Natural killer cell (primary cell): Measurements from ENCODE around the gene TMCO4. TPM values are rescaled to one million over a fixed set of nuclear protein-coding genes. Genes with fewer than 3 reads are reported as not detected.
"Not testable (repeated sequence)": the region's sequence is repeated elsewhere in the genome, so short reads cannot be mapped to it uniquely, and the experiment has no call there.

ENCODE experiments used
- ATAC-seq, 3 donors: fragments of 150-1000 bp in 2 of 3; fragments of 200-7000 bp in 1 of 3; cut with Tn5 transposase; 1 replicate in 1 of 3; 2 replicates in 2 of 3; pipeline ENCODE4 v1.10.0; 2021; ENCODE audit warnings: mild to moderate bottlenecking in 2 of 3, moderate library complexity in 2 of 3
- DNase-seq, 2 donors: peaks; one replicate each; pipeline versions ENCODE4 v3.0.0 to v3.0.0-alpha.2; 2013 to 2021; ENCODE audit warnings: mixed read lengths in 1 of 2
- H3K27ac ChIP-seq: one replicate; pipeline ENCODE4 v1.5.1; 2013; ENCODE audit warnings: mild to moderate bottlenecking, low read length
- H3K27me3 ChIP-seq: one replicate; pipeline ENCODE4 v1.6.1; 2013; ENCODE audit warnings: low read length; ENCODE audit not compliant: control insufficient read depth, insufficient read depth
- H3K36me3 ChIP-seq: one replicate; pipeline ENCODE4 v1.6.1; 2013; ENCODE audit warnings: low read length; ENCODE audit not compliant: control insufficient read depth, insufficient read depth
- H3K4me1 ChIP-seq: one replicate; pipeline ENCODE4 v1.6.1; 2013; ENCODE audit warnings: low read length; ENCODE audit not compliant: control insufficient read depth, insufficient read depth
- H3K4me3 ChIP-seq: one replicate; pipeline ENCODE4 v1.5.1; 2013; ENCODE audit warnings: low read length
- H3K9me3 ChIP-seq: one replicate; pipeline ENCODE4 v1.6.1; 2013; ENCODE audit warnings: low read length; ENCODE audit not compliant: control insufficient read depth, insufficient read depth
- H3K27ac Mint-ChIP-seq, 2 donors: one replicate each; pipeline ENCODE4 v1.8.0; 2022; ENCODE audit warnings: mild to moderate bottlenecking in 2 of 2, mixed read lengths in 2 of 2, moderate library complexity in 1 of 2
- H3K27me3 Mint-ChIP-seq, 2 donors: one replicate each; pipeline ENCODE4 v1.8.0; 2022; ENCODE audit warnings: low read depth in 2 of 2, mixed read lengths in 2 of 2
- H3K36me3 Mint-ChIP-seq: one replicate; pipeline ENCODE4 v1.8.0; 2022; ENCODE audit warnings: mixed read lengths
- H3K4me1 Mint-ChIP-seq, 2 donors: one replicate each; pipeline ENCODE4 v1.8.0; 2022; ENCODE audit warnings: mixed read lengths in 2 of 2
- H3K4me3 Mint-ChIP-seq: one replicate; pipeline ENCODE4 v1.8.0; 2022; ENCODE audit warnings: mild to moderate bottlenecking, moderate library complexity, mixed read lengths
- H3K9me3 Mint-ChIP-seq, 2 donors: one replicate each; pipeline ENCODE4 v1.8.0; 2022; ENCODE audit warnings: mixed read lengths in 2 of 2
- WGBS: methylation state at CpG from one replicate; pipeline ENCODE4 v1.1.7; 2013; ENCODE audit warnings: missing lambda C conversion rate; ENCODE audit not compliant: insufficient coverage; 5-methylcytosine and 5-hydroxymethylcytosine counted together
- intact Hi-C: fragments of 100-400 bp; cut with micrococcal nuclease; formaldehyde crosslinking; loops from one replicate; pipeline ENCODE4 v1.14.2; 2022
- total RNA-seq, 4 donors: library from RNA; stranded (reverse); fragments of 120-200 nt in 1 of 4; gene quantifications; one replicate each; pipeline versions ENCODE4 v1.2.3 to v1.2.4, GENCODE V29; 2013 to 2022
- TF ChIP-seq, protein P1 (sequence below): fragments of 200-600 bp; IDR thresholded peaks from one replicate; pipeline ENCODE4 v1.8.0; 2022; ENCODE audit warnings: antibody characterized with exemption

The TMCO4 gene
- total RNA-seq, 3 donors from 2014 or later (not counting 1 experiment from before 2014, with no cell fraction given): 14.2 to 21.5 (median 18.3) TPM

DNA sequence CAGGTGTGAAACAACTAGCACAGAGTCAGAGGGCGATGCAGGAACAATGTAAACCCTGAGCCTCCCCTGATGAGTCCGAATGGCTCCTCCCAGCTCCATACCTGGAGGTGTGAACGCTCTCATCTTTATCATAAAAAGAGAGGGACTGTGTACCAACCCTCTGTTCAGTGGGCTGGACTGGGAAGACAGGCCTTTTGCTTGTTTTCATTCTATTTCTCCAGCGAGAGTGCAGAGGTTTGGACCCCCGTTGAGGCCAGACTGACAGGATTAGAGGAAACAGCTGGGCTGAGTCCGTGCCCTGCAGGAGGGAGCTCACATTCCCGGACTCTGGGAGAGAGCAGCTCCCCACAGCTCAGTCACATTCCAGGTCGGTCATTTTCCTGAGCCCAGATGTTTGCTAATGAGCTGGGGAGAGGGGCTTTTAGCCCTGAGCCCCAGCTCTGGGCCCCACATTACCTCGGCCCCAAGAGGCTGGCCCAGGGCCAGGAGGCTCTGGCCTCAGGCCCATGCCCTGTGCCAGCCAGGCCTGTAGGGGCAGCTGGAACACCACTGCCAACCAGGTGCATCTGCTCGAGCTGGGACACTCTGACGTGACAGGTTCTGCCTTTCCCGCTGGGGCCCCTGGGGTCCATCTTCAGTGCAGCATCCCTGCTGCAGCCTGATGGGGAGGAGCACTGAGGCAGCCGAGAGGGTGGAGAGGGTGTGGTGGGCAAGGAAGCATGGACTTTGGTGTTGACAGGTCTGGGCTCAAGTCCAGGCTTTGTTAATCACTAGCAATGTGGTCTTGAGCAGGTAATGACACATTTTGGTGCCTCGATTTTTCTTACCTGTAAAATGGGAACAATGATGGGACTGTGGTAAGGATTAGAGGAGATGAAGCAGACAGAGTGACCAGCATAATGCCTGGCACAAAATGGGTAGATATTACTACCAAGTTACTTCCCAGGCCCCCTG is 159.1 kb downstream of the TMCO4 start:
- H3K9me3 Mint-ChIP-seq: no peaks in the 10 kb centered on the region
- Histone ChIP-seq H3K4me1 (peaks cover 18% of the 10 kb centered on the region), H3K27me3 (peaks cover 17% of the 10 kb centered on the region), H3K4me3 (no peak overlapping the region), H3K27ac (no peak overlapping the region), H3K9me3 (no peaks in the 10 kb centered on the region), H3K36me3 (no peaks in the 10 kb centered on the region)
- TF ChIP-seq, protein P1, sequence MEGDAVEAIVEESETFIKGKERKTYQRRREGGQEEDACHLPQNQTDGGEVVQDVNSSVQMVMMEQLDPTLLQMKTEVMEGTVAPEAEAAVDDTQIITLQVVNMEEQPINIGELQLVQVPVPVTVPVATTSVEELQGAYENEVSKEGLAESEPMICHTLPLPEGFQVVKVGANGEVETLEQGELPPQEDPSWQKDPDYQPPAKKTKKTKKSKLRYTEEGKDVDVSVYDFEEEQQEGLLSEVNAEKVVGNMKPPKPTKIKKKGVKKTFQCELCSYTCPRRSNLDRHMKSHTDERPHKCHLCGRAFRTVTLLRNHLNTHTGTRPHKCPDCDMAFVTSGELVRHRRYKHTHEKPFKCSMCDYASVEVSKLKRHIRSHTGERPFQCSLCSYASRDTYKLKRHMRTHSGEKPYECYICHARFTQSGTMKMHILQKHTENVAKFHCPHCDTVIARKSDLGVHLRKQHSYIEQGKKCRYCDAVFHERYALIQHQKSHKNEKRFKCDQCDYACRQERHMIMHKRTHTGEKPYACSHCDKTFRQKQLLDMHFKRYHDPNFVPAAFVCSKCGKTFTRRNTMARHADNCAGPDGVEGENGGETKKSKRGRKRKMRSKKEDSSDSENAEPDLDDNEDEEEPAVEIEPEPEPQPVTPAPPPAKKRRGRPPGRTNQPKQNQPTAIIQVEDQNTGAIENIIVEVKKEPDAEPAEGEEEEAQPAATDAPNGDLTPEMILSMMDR: no peak
- H3K4me3 Mint-ChIP-seq: no peak overlapping the region
- ATAC-seq (no peak), DNase-seq (no peak)
- intact Hi-C loops: no loop called here
- no peaks in the 10 kb centered on the region for H3K36me3 Mint-ChIP-seq
- H3K27ac Mint-ChIP-seq: no peak overlapping the region
- peaks cover 12 to 17% of the 10 kb centered on the region in 2 donors for H3K4me1 Mint-ChIP-seq
- H3K27me3 Mint-ChIP-seq: peaks cover 11 to 21% of the 10 kb centered on the region in 2 donors
- 63% methylated on average over 14 of the region's 14 CpGs for WGBS

DNA sequence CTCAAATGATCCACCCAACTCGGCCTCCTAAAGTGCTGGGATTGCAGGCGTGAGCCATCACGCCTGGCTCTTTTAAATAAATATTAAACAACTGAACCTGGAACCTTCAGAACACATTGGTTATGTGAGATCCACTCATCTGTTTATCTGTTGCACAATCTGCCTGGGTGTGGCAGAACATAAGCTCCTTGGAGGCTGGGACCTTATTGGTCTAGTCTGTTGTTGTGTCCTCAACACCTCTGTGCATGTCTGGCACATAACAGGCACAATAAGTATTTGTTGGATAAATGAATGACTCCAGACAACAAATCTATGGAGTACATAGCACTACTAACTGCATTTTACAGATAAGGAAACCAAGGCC is 159.7 kb downstream of the TMCO4 start:
- intact Hi-C loops: no loop called here
- Mint-ChIP-seq H3K27ac (no peak overlapping the region), H3K27me3 (peaks cover 11 to 20% of the 10 kb centered on the region in 2 donors), H3K4me3 (no peak overlapping the region), H3K36me3 (no peaks in the 10 kb centered on the region), H3K9me3 (no peaks in the 10 kb centered on the region), H3K4me1 (peaks cover 11 to 15% of the 10 kb centered on the region in 2 donors)
- ATAC-seq (no peak), DNase-seq (no peak)
- Histone ChIP-seq H3K27ac (no peak overlapping the region), H3K9me3 (no peaks in the 10 kb centered on the region), H3K4me1 (peaks cover 12% of the 10 kb centered on the region), H3K36me3 (no peaks in the 10 kb centered on the region), H3K27me3 (peaks cover 12% of the 10 kb centered on the region), H3K4me3 (no peak overlapping the region)
- WGBS: 93% methylated on average over 3 of the region's 3 CpGs
- TF ChIP-seq, protein P1: no peak

DNA sequence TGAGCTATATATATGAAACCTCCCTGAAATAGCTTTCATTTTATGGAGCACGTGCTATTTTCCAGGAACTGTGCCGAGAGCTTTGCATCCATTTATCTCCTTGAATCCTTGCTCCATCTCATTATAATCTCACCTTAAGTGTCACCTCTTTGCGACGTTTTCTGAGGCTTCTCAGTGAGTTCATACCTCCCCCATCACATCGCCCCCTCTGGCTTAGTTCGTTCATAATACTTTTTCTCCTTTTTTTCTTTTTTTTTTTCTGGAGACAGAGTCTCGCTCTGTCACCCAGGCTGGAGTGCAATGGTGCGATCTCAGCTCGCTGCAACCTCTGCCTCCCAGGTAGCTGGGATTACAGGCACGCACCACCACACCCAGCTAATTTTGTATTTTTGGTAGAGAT is 160.5 kb downstream of the TMCO4 start:
- H3K4me1 ChIP-seq, H3K9me3 ChIP-seq, intact Hi-C loops, H3K9me3 Mint-ChIP-seq, ATAC-seq, H3K36me3 Mint-ChIP-seq, H3K27ac Mint-ChIP-seq, H3K4me3 ChIP-seq, DNase-seq, H3K36me3 ChIP-seq, H3K27me3 ChIP-seq, H3K4me3 Mint-ChIP-seq, H3K27ac ChIP-seq: not testable (repeated sequence)
- H3K4me1 Mint-ChIP-seq: peaks cover 6 to 10% of the 10 kb centered on the region in 2 donors
- 77% methylated on average over 10 of the region's 10 CpGs for WGBS
- peaks cover 11 to 16% of the 10 kb centered on the region in 2 donors for H3K27me3 Mint-ChIP-seq

DNA sequence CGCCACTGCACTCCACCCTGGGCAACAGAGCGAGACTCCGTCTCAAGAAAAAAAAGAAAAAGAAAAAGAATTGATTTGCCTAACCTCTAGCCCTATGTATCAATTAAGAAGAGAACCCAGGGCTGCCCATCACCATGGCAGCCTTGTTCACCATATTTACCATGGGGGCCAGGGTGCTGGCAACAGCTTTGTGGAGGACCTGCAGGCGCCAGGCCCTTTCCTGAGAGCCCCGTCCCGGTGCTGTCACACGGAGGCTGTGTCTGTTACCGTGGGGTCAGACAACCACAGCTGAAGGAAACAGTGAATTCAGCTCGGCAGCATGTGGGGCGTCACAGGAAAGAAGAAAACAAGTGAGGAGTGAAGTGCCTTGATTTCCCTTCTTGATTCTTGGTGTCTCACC is 162.1 kb downstream of the TMCO4 start:
- WGBS: 67% methylated on average over 9 of the region's 10 CpGs
- peaks cover under 1 to 6% of the 10 kb centered on the region in 2 donors for H3K27me3 Mint-ChIP-seq
- intact Hi-C loops: no loop called here

DNA sequence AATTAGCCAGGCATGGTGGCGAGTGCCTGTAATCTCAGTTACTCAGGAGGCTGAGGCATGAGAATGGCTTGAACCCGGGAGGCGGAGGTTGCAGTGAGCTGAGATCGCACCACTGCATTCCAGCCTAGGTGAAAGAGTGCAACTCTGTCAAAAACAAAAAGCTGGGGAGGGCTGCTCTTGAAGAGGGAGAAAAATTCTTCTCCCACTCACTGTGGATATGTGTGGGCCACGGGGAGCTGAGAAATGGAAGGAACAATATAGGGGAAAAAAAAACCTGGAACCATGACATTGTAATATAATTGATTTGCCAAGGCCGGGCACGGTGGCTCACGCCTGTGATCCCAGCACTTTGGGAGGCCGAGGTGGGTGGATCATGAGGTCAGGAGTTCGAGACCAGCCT is 163.0 kb downstream of the TMCO4 start:
- H3K36me3 Mint-ChIP-seq, intact Hi-C loops, H3K9me3 Mint-ChIP-seq, ATAC-seq, H3K36me3 ChIP-seq, H3K27ac ChIP-seq, DNase-seq, H3K4me3 ChIP-seq, H3K27me3 ChIP-seq, H3K27ac Mint-ChIP-seq, H3K4me1 Mint-ChIP-seq, H3K27me3 Mint-ChIP-seq, H3K9me3 ChIP-seq, H3K4me1 ChIP-seq, H3K4me3 Mint-ChIP-seq: not testable (repeated sequence)
- 97% methylated on average over 7 of the region's 10 CpGs for WGBS

More for the DNA sequence above, 162.1 kb downstream of the TMCO4 start:
- Mint-ChIP-seq H3K27ac (no peak overlapping the region), H3K4me1 (no peaks in the 10 kb centered on the region), H3K9me3 (no peaks in the 10 kb centered on the region), H3K4me3 (no peak overlapping the region), H3K36me3 (no peaks in the 10 kb centered on the region)
- ATAC-seq (no peak), DNase-seq (no peak)
- TF ChIP-seq, protein P1: no peak
- H3K4me3 ChIP-seq: no peak overlapping the region
- no peak overlapping the region for H3K27ac ChIP-seq
- H3K4me1 ChIP-seq: no peaks in the 10 kb centered on the region
- no peaks in the 10 kb centered on the region for H3K36me3 ChIP-seq
- no peaks in the 10 kb centered on the region for H3K27me3 ChIP-seq
- no peaks in the 10 kb centered on the region for H3K9me3 ChIP-seq
